GM23338 (cell line): ENCODE measurements around the gene KRTAP5-6. TPM values are rescaled to one million over a fixed set of nuclear protein-coding genes. Genes with fewer than 3 reads are reported as not detected.

Source experiments
- ATAC-seq: fragments of 200-7000 bp; cut with Tn5 transposase; 3 replicates; pipeline ENCODE4 v1.9.1; 2020
- DNase-seq: peaks from one replicate; pipeline ENCODE4 v3.0.0-alpha.2; 2015; ENCODE audit warnings: low spot score
- H2AFZ ChIP-seq: fragments of 200-600 bp; sonication (generic); 2 replicates; pipeline ENCODE4 v1.8.0; 2016; ENCODE audit warnings: antibody characterized with exemption, mild to moderate bottlenecking, moderate library complexity
- H3F3A ChIP-seq: fragments of 200-600 bp; sonication (generic); replicated peaks from 2 replicates; pipeline ENCODE4 v1.8.0; 2017; ENCODE audit warnings: antibody characterized with exemption, mixed run types, low read depth
- H3K27ac ChIP-seq: fragments of 200-600 bp; sonication (generic); 2 replicates; pipeline ENCODE4 v1.6.1; 2016; ENCODE audit warnings: low read depth
- H3K27me3 ChIP-seq: fragments of 200-600 bp; sonication (generic); 2 replicates; pipeline ENCODE4 v1.8.0; 2016; ENCODE audit warnings: mild to moderate bottlenecking, mixed run types, moderate library complexity; ENCODE audit not compliant: insufficient read depth
- H3K36me3 ChIP-seq: fragments of 200-600 bp; sonication (generic); 2 replicates; pipeline ENCODE4 v1.8.0; 2016; ENCODE audit warnings: mild to moderate bottlenecking; ENCODE audit not compliant: insufficient read depth
- H3K4me1 ChIP-seq: fragments of 200-600 bp; sonication (generic); 2 replicates; pipeline ENCODE4 v1.8.0; 2016; ENCODE audit warnings: mild to moderate bottlenecking, moderate library complexity; ENCODE audit not compliant: insufficient read depth
- H3K4me2 ChIP-seq: fragments of 200-600 bp; sonication (generic); 2 replicates; pipeline ENCODE4 v1.7.1; 2017; ENCODE audit warnings: mixed run types
- H3K4me3 ChIP-seq: fragments of 200-600 bp; sonication (generic); 2 replicates; pipeline ENCODE4 v1.6.1; 2016; ENCODE audit warnings: mixed run types
- H3K79me2 ChIP-seq: fragments of 200-600 bp; sonication (generic); replicated peaks from 2 replicates; pipeline ENCODE4 v1.8.0; 2017; ENCODE audit warnings: mild to moderate bottlenecking; ENCODE audit not compliant: insufficient read depth
- H3K9me2 ChIP-seq: fragments of 200-600 bp; sonication (generic); 2 replicates; pipeline ENCODE4 v1.8.0; 2017; ENCODE audit not compliant: insufficient read depth
- H4K20me1 ChIP-seq: fragments of 200-600 bp; sonication (generic); replicated peaks from 2 replicates; pipeline ENCODE4 v1.8.0; 2017; ENCODE audit warnings: mild to moderate bottlenecking; ENCODE audit not compliant: insufficient read depth
- H3K27ac Mint-ChIP-seq: 2 replicates; pipeline ENCODE4 v1.8.0; 2020; ENCODE audit warnings: inconsistent platforms, mild to moderate bottlenecking, moderate library complexity, mixed read lengths
- H3K27me3 Mint-ChIP-seq: 3 replicates; pipeline ENCODE4 v1.8.0; 2022; ENCODE audit warnings: low read depth, mild to moderate bottlenecking, moderate library complexity, mixed read lengths, inconsistent platforms; ENCODE audit not compliant: insufficient read depth, poor library complexity
- H3K36me3 Mint-ChIP-seq: 3 replicates; pipeline ENCODE4 v1.8.0; 2021; ENCODE audit warnings: low read depth, mild to moderate bottlenecking, inconsistent platforms, moderate library complexity, mixed read lengths
- H3K4me1 Mint-ChIP-seq: 3 replicates; pipeline ENCODE4 v1.8.0; 2020; ENCODE audit warnings: mild to moderate bottlenecking, inconsistent platforms, mixed read lengths
- H3K4me3 Mint-ChIP-seq: 3 replicates; pipeline ENCODE4 v1.8.0; 2021; ENCODE audit warnings: moderate library complexity, mild to moderate bottlenecking, inconsistent platforms, mixed read lengths
- H3K9me3 Mint-ChIP-seq: 3 replicates; pipeline ENCODE4 v1.8.0; 2020; ENCODE audit warnings: moderate library complexity, mild to moderate bottlenecking, inconsistent platforms, mixed read lengths
- CREB1 ChIP-seq: fragments of 250-450 bp; sonication (Bioruptor Pico); IDR thresholded peaks from 2 replicates; pipeline ENCODE4 v1.5.0; 2020; ENCODE audit warnings: low read depth, mild to moderate bottlenecking, moderate library complexity
- EZH2 ChIP-seq: fragments of 200-600 bp; sonication (generic); IDR thresholded peaks from one replicate; pipeline ENCODE4 v1.8.0; 2017; ENCODE audit warnings: antibody characterized with exemption, mild to moderate bottlenecking, low read depth; ENCODE audit not compliant: unreplicated experiment
- EZH2phosphoT487 ChIP-seq: fragments of 200-600 bp; sonication (generic); IDR thresholded peaks from one replicate; pipeline ENCODE4 v1.8.1; 2018; ENCODE audit warnings: antibody characterized with exemption; ENCODE audit not compliant: unreplicated experiment
- JUNB ChIP-seq: IDR thresholded peaks from one replicate; pipeline ENCODE4 v1.6.1; 2016; ENCODE audit warnings: antibody characterized with exemption; ENCODE audit not compliant: unreplicated experiment
- NANOG ChIP-seq: IDR thresholded peaks from 2 replicates; pipeline ENCODE4 v1.6.1; 2016; ENCODE audit warnings: antibody characterized with exemption, borderline replicate concordance
- POLR2AphosphoS5 ChIP-seq: IDR thresholded peaks from 2 replicates; pipeline ENCODE4 v1.6.1; 2016; ENCODE audit warnings: antibody characterized with exemption, low read depth
- STAT1 ChIP-seq: IDR thresholded peaks from one replicate; pipeline ENCODE4 v1.6.1; 2016; ENCODE audit warnings: antibody characterized with exemption; ENCODE audit not compliant: unreplicated experiment
- ZNF114 ChIP-seq: fragments of 250-450 bp; sonication (Bioruptor Pico); IDR thresholded peaks from 2 replicates; pipeline ENCODE4 v1.5.0; 2020; ENCODE audit warnings: mild to moderate bottlenecking, moderate library complexity
- ZNF331 ChIP-seq: fragments of 250-450 bp; sonication (Bioruptor Pico); IDR thresholded peaks from 2 replicates; pipeline ENCODE4 v1.5.0; 2020; ENCODE audit warnings: low read depth, mild to moderate bottlenecking, moderate library complexity
- polyA plus RNA-seq: library from polyadenylated mRNA; unstranded; fragments of >200 nt; fragmentation: Nextera tagmentation; extraction: Ambion mirVana; gene quantifications from 2 replicates; pipeline ENCODE4 v1.2.1, GENCODE V29; 2016
- total RNA-seq: library from RNA; depleted of rRNA; stranded (reverse); fragments of >200 nt; shearing (Covaris generic); gene quantifications from 2 replicates; pipeline ENCODE4 v1.2.3, GENCODE V29; 2014
- TF ChIP-seq, protein P1 (sequence below): IDR thresholded peaks from 2 replicates; pipeline ENCODE4 v1.6.1; 2016; ENCODE audit warnings: antibody characterized with exemption
- TF ChIP-seq, protein P2 (sequence below): fragments of 250-450 bp; sonication (Bioruptor Pico); IDR thresholded peaks from 2 replicates; pipeline ENCODE4 v1.5.0; 2020; ENCODE audit warnings: mild to moderate bottlenecking, moderate library complexity
- TF ChIP-seq, protein P3 (sequence below): IDR thresholded peaks from one replicate; pipeline ENCODE4 v1.6.1; 2018; ENCODE audit warnings: antibody characterized with exemption; ENCODE audit not compliant: unreplicated experiment
- TF ChIP-seq, protein P4 (sequence below), 2 experiments: fragments of 200-600 bp in 1 of 2; sonication (generic) in 1 of 2; conservative IDR thresholded peaks; 2 replicates each; pipeline versions ENCODE4 v1.5.1 to v1.6.1; 2016 to 2017; ENCODE audit warnings: antibody characterized with exemption in 2 of 2, low read depth in 2 of 2, mild to moderate bottlenecking in 2 of 2, moderate library complexity in 1 of 2

Gene KRTAP5-6
- total and polyA plus RNA-seq, 2 experiments from 2014 or later, result not detected

DNA sequence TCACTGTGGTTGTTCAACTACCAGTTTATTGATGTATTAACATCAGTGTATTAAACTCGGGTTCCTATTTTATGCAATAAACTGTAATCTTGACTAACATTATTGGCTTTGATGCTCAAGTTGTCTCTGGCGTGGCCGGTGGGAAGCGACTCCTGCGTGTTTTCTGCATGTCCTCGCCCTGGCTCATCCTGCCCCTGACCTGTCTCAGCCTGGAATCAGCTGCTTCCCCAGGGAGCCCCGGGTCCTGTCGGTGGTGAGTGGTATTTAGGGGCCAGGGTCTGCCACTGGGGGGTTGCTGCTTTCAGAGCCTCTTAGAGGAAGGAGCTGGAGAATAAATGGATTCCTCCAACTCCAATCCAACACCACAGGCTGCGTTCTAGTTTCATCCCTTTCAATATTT lies 30.9 kb downstream of the KRTAP5-6 start:
- peaks cover 8% of the 10 kb centered on the region; the same call in 1 of the 2 replicates for H3F3A ChIP-seq
- Mint-ChIP-seq H3K36me3 (no peaks in the 10 kb centered on the region), H3K27me3 (peaks cover 13% of the 10 kb centered on the region), H3K27ac (no peak overlapping the region), H3K4me3 (no peak overlapping the region), H3K4me1 (no peaks in the 10 kb centered on the region), H3K9me3 (peaks cover 11% of the 10 kb centered on the region; the same call in 2 of the 3 replicates)
- H3K4me1 ChIP-seq, result no peaks in the 10 kb centered on the region
- no peak overlapping the region for H3K27ac ChIP-seq
- H3K4me3 ChIP-seq, result no peak overlapping the region
- H3K36me3 ChIP-seq, result no peaks in the 10 kb centered on the region
- H3K4me2 ChIP-seq, result no peak overlapping the region
- H4K20me1 ChIP-seq, result no peaks in the 10 kb centered on the region
- no peaks in the 10 kb centered on the region for H3K27me3 ChIP-seq
- ATAC-seq, result no peak
- no peaks in the 10 kb centered on the region for H3K9me2 ChIP-seq
- H3K79me2 ChIP-seq, result no peaks in the 10 kb centered on the region
- no peak for TF ChIP-seq EZH2
- TF ChIP-seq EZH2phosphoT487, result no peak
- TF ChIP-seq, protein P1, sequence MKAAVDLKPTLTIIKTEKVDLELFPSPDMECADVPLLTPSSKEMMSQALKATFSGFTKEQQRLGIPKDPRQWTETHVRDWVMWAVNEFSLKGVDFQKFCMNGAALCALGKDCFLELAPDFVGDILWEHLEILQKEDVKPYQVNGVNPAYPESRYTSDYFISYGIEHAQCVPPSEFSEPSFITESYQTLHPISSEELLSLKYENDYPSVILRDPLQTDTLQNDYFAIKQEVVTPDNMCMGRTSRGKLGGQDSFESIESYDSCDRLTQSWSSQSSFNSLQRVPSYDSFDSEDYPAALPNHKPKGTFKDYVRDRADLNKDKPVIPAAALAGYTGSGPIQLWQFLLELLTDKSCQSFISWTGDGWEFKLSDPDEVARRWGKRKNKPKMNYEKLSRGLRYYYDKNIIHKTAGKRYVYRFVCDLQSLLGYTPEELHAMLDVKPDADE, result no peak
- no peak for TF ChIP-seq POLR2AphosphoS5
- no peak for TF ChIP-seq ZNF331
- TF ChIP-seq, protein P2, sequence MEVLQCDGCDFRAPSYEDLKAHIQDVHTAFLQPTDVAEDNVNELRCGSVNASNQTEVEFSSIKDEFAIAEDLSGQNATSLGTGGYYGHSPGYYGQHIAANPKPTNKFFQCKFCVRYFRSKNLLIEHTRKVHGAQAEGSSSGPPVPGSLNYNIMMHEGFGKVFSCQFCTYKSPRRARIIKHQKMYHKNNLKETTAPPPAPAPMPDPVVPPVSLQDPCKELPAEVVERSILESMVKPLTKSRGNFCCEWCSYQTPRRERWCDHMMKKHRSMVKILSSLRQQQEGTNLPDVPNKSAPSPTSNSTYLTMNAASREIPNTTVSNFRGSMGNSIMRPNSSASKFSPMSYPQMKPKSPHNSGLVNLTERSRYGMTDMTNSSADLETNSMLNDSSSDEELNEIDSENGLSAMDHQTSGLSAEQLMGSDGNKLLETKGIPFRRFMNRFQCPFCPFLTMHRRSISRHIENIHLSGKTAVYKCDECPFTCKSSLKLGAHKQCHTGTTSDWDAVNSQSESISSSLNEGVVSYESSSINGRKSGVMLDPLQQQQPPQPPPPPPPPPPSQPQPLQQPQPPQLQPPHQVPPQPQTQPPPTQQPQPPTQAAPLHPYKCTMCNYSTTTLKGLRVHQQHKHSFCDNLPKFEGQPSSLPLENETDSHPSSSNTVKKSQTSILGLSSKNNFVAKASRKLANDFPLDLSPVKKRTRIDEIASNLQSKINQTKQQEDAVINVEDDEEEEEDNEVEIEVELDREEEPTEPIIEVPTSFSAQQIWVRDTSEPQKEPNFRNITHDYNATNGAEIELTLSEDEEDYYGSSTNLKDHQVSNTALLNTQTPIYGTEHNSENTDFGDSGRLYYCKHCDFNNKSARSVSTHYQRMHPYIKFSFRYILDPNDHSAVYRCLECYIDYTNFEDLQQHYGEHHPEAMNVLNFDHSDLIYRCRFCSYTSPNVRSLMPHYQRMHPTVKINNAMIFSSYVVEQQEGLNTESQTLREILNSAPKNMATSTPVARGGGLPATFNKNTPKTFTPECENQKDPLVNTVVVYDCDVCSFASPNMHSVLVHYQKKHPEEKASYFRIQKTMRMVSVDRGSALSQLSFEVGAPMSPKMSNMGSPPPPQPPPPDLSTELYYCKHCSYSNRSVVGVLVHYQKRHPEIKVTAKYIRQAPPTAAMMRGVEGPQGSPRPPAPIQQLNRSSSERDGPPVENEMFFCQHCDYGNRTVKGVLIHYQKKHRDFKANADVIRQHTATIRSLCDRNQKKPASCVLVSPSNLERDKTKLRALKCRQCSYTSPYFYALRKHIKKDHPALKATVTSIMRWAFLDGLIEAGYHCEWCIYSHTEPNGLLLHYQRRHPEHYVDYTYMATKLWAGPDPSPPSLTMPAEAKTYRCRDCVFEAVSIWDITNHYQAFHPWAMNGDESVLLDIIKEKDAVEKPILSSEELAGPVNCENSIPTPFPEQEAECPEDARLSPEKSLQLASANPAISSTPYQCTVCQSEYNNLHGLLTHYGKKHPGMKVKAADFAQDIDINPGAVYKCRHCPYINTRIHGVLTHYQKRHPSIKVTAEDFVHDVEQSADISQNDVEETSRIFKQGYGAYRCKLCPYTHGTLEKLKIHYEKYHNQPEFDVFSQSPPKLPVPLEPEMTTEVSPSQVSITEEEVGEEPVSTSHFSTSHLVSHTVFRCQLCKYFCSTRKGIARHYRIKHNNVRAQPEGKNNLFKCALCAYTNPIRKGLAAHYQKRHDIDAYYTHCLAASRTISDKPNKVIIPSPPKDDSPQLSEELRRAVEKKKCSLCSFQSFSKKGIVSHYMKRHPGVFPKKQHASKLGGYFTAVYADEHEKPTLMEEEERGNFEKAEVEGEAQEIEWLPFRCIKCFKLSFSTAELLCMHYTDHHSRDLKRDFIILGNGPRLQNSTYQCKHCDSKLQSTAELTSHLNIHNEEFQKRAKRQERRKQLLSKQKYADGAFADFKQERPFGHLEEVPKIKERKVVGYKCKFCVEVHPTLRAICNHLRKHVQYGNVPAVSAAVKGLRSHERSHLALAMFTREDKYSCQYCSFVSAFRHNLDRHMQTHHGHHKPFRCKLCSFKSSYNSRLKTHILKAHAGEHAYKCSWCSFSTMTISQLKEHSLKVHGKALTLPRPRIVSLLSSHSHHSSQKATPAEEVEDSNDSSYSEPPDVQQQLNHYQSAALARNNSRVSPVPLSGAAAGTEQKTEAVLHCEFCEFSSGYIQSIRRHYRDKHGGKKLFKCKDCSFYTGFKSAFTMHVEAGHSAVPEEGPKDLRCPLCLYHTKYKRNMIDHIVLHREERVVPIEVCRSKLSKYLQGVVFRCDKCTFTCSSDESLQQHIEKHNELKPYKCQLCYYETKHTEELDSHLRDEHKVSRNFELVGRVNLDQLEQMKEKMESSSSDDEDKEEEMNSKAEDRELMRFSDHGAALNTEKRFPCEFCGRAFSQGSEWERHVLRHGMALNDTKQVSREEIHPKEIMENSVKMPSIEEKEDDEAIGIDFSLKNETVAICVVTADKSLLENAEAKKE (CRISPR knock-in tag), result no peak
- TF ChIP-seq, protein P3, sequence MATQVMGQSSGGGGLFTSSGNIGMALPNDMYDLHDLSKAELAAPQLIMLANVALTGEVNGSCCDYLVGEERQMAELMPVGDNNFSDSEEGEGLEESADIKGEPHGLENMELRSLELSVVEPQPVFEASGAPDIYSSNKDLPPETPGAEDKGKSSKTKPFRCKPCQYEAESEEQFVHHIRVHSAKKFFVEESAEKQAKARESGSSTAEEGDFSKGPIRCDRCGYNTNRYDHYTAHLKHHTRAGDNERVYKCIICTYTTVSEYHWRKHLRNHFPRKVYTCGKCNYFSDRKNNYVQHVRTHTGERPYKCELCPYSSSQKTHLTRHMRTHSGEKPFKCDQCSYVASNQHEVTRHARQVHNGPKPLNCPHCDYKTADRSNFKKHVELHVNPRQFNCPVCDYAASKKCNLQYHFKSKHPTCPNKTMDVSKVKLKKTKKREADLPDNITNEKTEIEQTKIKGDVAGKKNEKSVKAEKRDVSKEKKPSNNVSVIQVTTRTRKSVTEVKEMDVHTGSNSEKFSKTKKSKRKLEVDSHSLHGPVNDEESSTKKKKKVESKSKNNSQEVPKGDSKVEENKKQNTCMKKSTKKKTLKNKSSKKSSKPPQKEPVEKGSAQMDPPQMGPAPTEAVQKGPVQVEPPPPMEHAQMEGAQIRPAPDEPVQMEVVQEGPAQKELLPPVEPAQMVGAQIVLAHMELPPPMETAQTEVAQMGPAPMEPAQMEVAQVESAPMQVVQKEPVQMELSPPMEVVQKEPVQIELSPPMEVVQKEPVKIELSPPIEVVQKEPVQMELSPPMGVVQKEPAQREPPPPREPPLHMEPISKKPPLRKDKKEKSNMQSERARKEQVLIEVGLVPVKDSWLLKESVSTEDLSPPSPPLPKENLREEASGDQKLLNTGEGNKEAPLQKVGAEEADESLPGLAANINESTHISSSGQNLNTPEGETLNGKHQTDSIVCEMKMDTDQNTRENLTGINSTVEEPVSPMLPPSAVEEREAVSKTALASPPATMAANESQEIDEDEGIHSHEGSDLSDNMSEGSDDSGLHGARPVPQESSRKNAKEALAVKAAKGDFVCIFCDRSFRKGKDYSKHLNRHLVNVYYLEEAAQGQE, result no peak
- TF ChIP-seq STAT1, result no peak
- no peak for TF ChIP-seq NANOG
- TF ChIP-seq ZNF114 (CRISPR knock-in tag), result no peak
- no peak for TF ChIP-seq CREB1 (CRISPR knock-in tag)
- TF ChIP-seq, protein P4, sequence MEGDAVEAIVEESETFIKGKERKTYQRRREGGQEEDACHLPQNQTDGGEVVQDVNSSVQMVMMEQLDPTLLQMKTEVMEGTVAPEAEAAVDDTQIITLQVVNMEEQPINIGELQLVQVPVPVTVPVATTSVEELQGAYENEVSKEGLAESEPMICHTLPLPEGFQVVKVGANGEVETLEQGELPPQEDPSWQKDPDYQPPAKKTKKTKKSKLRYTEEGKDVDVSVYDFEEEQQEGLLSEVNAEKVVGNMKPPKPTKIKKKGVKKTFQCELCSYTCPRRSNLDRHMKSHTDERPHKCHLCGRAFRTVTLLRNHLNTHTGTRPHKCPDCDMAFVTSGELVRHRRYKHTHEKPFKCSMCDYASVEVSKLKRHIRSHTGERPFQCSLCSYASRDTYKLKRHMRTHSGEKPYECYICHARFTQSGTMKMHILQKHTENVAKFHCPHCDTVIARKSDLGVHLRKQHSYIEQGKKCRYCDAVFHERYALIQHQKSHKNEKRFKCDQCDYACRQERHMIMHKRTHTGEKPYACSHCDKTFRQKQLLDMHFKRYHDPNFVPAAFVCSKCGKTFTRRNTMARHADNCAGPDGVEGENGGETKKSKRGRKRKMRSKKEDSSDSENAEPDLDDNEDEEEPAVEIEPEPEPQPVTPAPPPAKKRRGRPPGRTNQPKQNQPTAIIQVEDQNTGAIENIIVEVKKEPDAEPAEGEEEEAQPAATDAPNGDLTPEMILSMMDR (conservative IDR thresholded peaks at IDR 0.05; ENCODE audit: low read depth in 2 of 2), result no peak
- TF ChIP-seq JUNB, result no peak
- H2AFZ ChIP-seq, result no peak overlapping the region
- DNase-seq, result no peak
